Fibroblast of skin of scalp (primary cell): ENCODE results near the gene NUMA1.

Source experiments
- DNase-seq: peaks from one replicate; pipeline ENCODE4 v3.0.0-alpha.2; 2013

NUMA1 gene

DNA sequence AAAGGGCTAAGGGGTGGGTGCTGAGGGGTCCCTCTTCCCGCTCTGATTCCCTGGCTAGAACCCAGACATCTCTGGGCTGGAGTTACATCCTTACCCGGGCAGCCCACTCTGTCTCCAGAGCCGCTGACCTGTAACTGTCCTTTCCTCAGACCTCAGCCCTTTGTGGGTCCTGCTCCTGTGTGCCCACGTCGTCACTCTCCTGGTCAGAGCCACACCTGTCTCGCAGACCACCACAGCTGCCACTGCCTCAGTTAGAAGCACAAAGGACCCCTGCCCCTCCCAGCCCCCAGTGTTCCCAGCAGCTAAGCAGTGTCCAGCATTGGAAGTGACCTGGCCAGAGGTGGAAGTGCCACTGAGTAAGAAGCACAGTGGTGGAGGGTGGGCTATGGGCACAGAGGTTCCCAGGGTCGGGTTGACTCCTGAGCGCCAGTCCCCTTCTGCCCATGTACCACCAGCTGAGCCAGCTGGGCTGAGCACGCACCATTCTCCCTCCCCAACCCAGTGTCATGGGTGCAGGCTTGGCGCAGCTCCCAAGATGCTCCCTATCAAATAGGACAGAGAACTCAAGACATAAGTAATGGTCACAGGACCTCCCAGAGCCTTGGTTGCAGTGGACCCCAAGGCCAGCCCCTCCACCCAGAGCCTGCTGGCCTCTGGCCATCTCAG is 80.0 kb downstream of the NUMA1 start:
- DNase-seq: no peak

DNA sequence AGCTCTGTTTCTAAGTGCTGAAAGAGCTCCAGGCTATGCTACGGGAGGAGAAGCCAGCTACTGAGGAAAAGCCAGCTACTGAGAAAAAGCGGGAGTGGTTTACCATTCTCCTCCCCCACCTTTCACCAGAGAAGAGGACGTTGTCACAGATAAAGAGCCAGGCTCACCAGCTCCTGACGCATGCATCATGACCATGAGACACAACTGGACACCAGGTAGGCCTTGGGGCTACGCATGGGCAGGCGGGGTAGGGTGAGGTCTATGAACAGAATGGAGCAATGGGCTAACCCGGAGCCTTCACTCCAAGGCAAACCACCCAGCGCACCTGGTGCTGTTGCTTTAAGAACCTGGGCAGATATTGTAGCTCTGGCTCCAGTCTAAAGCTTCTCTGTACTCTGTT is 80.5 kb downstream of the NUMA1 start:
- no peak for DNase-seq

DNA sequence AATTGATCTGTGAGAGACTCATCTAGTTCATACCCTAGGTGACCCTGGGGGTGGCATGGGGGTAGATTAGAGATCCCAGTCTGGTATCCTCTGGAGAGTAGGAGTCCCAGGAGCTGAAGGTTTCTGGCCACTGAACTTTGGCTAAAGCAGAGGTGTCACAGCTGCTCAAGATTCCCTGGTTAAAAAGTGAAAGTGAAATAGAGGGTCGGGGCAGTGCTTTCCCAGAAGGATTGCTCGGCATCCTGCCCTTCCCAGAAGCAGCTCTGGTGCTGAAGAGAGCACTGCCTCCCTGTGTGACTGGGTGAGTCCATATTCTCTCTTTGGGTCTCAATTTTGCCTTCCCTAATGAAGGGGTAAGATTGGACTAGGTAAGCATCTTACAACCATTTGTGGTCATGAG is 81.0 kb downstream of the NUMA1 start:
- peak; percentile 38 for DNase-seq

DNA sequence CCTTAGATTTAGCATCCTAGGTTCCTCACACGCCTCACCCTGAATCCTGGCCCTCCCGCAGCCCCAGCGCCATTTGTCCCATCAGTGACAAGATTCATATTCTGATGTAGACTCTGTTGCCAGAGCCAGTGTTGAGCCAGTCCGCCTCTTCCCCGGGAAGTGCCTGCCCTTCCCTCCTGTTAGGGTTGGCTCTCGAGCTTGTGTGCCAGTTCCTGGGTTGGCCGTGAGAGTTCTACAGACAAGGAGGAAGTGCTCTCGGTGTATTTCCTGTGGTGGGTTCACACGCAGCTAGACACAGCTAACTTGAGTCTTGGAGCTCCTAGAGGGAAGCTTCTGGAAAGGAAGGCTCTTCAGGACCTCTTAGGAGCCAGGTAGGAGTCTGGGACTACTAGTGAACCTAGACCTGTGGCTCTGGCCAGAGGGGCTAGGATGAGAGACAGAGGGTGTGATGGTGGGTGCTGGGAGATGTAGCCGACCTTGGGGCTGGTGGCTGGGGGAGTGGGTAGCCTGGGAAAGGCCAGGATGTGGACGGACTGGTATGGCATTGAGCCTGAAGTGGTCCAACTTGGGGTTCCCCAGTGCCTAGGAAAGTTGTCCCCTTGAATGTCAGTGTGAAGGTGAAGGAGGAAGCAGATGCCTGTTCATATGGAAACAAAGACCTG is 81.6 kb downstream of the NUMA1 start, which contains the start of gene IL18BP:
Gene IL18BP, plus strand, starts transcription at position 261 of the 662 bp plus-strand sequence. CDS start 1,076 bp downstream, outside the sequence.
- no peak for DNase-seq

DNA sequence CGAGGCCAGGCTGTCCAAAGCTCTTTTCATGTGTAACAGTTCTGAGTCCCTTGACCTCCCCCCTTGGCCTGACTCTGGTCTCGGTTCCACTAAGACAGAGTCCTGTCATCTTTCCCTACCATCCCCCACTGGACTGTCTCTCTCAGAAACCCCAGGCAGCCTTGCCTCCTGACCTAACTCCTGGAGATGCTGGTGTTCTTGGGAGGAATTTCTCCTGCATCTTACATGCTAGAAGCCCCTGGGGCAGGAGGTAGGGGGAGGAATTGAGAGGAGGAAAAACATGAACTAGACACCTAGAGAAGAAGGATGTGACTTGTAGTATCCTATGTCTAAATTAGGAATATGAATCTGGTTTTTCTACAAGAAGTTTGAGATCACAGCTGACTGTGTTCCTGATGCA is 82.3 kb downstream of the NUMA1 start:
- DNase-seq: no peak

DNA sequence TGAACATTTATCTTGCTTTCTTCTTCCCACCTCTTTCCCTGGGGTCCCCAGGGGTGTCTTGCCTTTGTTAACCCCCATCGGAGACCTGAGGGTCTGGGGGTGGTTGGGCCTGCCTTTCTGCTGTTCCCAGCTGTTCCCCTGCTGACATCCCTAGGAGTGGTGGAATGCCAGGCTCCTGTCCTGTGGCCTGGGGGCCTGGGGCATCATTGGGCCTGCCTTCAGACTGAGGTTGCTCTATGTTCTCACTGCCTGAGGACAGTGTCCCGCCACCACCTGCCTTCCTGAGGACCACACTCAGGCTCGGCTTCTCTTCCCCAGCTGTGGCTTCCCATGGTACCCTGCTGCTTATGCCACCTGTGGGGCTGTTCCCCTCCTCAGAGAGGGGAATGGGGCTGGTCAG is 82.7 kb downstream of the NUMA1 start:
- DNase-seq: no peak

DNA sequence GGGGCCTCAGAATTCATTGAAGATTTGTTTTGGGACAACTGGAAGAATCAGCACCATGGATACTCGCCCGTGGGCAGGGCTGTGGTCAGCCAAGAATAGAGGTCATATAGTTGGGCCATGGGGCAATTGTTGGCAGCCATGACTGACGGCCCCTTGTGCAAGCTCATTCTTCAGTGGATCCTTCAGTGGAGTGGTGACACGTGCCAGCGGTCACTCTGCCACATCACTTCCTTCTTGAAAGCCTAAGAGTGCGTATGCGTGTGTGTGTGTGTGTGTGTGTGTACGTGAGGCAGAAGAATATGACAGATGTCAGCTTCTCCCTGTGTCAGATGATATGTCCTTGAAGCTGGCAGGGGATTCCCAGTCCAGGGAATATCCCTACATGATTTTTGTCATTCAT is 83.4 kb downstream of the NUMA1 start:
- no peak for DNase-seq

DNA sequence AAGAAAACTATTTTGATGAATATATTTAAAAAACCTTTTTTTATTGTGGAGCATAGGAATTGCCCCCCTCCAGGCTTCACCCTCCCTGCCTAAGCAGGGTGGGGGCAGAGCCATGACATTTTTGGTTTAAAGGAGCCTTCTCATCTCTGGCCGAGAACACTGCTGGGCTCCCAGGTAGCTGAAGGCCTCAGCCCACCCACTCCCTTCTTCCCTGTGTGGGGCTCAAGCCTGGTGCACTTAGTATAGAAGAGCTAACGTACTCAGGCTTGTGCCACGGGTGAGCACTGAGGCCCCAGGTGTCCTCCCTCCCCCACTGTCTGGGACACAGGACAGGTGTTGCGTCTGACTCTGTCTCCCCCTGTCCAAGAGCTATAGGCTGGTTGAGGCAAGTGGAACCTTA is 83.8 kb downstream of the NUMA1 start:
- no peak for DNase-seq

DNA sequence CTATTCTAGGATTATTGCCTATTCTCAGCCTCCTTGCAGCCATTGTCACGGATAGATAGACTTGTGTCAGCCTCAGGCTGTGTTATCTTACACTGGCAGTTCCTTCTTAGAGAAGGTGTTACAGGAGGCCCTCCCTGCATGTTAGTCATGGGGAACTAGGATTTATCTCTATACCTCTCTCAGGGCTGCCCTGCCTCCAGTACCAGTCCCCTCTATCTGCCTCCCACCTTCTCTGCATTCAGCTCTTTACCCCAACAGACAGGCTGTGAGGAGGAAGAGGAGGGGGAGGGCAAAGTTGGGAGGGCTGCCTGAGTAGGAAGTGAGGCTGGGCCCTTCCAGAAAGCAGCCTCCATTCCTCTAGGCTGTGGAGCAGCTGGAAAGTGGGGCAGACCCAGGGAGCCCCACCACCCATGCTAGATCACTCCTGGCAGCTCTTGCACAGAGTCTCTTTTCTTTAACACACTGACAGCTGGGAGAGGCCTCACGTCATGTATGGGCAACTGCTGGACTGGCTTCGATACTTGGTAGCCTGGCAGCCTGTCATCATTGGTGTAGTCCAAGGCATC is 84.5 kb downstream of the NUMA1 start:
- no peak for DNase-seq

DNA sequence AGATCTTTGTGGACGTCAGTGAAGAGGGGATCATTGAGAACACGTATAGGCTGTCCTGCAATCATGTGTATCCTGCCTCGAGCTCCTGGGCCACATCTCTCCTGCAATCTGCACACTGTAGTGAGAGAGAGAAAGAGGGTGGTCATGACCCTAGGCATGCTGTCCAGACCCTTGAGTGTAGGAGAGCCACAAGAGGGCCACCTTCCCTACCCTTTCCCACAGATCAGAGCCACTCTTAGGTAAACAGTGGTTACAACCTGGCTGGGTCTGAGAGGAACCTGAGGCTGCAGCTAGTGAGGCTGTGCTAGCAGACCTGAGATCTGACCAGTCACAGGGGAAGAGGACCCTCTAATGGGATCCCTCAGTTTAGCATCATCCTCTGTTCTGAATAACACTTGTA is 85.6 kb downstream of the NUMA1 start:
- no peak for DNase-seq

DNA sequence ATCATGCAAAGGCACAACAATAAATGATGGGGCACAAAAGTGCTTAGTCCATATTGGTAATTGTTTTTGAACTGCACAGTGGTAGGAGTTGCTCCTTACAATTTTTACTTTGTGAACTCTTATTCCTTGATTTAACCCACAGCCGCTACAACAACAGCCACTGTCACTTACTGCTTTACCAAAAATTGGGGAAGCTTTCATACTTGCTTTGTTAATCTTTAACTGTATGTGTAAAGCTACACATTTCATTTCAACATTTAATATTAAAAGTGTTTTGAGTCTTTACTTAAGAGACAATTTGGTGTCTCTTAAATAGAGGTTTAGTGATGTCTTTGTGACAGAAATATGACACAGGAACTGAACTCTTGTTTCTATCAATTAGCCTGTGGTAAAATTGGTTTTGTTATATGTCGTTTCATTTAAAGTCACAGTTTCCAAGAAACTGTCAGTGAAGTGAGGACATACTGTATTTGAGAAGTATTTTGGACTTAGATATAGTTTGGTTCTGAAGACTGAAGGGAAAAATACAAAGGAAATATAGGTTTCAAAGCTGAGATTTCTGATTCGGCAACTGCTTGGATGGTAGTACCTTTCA is 88.1 kb downstream of the NUMA1 start:
- DNase-seq: no peak

DNA sequence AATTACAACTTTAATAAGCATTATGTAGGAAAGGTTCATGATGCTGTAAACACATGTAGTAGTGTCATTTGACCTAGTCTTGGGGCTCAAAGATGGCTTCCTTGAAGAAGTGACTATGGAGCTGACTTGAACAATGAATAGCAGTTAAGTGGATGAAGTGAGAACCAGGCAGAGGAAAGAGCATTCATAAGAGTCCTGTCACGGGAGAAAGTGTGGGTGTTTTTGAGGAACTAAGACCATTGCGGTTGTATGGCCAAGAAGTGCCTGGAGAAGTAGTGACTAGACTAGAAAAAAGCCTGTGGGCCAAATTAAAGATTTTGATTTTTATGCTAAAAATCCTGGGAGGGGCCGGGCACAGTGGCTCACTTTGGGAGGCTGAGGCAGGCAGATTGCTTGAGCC is 88.8 kb downstream of the NUMA1 start:
- no peak for DNase-seq

DNA sequence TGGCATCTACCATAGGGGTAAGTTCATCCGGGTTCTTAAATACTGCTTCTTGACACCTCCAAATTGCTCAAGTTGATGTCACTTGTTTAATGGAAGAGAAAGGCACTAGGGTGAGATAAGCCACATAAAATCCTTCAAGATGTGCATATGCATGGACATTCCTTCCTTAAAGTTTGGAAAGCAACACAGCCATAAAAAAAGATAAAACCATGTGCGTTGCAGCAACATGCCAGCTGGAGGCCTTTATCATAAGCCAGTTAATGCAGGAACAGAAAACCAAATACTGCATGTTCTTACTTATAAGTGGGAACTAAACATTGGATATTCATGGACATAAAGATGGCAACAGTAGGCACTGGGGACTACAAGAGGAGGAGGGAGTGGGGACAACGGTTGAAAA is 89.6 kb downstream of the NUMA1 start:
- DNase-seq: no peak

DNA sequence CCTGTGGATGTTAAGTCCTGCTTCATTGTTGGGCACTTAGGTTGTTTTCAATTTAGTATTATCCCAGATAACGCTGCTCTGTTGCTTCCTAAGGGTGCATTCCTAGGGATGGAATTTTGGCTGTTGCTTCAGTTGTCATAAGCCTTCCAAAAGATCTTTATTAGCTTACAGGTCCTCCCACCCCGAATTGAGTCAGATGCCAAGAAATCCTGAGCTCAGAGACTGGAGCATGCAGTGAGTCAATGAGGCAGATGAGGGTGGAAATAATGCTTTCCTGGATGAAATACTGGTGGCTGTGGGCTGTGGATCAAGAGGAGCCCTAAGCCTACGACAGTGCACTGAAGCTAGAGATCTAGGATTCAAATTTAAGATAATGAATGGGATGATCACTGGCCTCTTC is 92.3 kb downstream of the NUMA1 start:
- DNase-seq: peak; percentile 84

DNA sequence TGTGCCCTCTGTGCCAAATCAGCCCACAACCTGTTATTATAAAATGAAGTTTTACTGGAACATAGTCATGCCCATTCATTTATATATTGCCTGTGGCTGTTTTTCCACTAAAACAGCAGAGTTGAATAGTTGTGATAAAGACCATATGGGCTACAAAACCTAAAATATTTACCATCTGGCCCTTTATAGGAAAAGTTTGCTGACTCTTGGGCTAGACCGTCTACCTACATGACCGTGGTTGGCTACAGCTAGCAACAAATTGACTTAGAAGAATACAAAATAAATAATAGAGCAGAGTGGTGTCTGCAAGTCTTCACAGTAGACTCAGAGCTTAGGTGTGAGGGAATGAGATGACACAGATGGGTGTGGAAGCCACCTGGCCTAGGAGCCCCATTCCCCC is 92.8 kb downstream of the NUMA1 start:
- no peak for DNase-seq

DNA sequence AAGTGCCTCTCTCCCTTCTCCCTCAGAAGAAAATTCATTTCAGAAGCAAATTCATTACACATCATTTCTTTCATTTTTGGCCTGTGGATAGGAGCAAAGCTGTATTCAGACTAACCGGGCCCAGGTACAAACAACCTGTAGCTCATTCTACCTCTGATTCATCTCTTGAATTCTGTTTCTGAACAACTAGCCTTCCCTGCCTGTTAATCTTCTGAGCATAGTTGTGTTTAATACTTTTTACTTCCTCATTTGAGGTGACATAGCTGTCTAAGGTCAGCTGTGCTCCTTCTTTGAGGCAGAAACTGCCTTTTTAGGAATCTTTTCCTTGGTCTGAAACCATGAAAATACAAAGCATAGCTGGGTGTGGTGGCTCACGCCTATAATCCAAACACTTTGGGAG is 94.2 kb downstream of the NUMA1 start:
- DNase-seq: no peak

DNA sequence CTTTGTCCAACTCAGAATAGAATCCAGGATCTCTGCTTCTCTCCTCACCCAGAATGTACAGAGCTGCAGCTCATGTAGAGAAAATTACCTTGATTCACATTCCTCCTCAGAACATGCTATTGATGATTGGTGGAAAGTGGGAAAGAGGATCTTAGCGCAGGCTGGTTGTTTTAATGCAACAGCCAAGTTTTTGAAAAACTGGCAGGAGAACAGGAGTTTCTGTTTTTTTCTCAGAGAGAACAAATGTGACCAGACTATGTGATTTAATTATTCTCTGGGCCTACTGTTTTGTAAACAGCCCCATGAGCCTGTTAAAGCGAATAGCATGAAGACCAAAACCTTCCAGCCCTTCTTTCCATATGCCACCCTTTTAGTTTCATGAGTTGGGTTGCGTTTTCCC is 100.7 kb downstream of the NUMA1 start:
- no peak for DNase-seq

DNA sequence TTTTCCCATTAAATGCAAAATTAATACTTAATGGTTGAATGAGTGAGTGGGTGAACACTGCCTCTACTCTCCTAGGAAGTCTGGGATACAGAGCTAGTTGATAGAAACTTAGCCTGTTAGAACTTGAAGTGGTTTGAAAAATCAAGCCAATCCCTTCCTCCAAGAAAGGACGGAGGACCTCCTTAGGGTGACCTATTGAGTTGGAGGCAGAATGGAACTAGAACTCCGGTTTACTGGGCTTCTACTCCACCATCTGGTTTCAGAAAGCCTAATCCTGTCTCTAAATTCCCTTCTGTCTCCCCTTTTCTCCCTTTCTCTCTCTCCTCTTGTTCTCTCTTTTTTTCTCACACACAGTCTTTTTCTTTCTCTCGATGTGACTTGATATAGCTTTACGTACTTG is 101.2 kb downstream of the NUMA1 start:
- no peak for DNase-seq

DNA sequence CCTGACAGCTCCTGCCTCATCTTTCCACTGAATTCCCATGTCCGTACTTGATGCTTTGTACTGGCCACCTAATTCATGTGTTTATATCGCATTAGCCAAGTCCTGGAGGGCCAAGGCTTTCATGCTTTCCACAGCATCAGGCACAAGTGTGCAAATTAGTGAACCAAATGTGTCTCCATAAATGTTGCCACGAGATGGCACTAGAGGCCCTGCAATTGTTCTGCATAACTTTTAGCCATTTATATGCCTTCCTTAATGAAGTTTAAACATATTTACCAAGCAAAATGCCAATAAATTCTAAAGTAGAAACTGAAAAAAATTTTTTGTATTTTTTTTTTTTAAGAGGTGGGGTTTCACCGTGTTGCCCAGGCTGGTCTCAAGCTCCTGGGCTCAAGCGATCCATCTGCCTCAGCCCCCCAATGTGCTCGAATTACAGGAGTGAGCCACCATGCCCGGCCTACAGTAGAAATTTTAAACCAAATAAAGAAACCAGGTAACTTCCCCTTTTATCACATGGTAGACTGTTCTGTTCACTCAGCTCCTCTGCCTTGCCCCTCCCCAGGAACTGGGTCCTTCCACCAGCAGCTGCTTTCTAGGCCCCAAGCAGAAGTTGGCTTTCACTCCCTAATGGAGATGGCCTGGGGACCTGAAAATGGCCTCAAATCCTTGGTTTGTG is 102.5 kb downstream of the NUMA1 start:
- DNase-seq: peak; percentile 55

DNA sequence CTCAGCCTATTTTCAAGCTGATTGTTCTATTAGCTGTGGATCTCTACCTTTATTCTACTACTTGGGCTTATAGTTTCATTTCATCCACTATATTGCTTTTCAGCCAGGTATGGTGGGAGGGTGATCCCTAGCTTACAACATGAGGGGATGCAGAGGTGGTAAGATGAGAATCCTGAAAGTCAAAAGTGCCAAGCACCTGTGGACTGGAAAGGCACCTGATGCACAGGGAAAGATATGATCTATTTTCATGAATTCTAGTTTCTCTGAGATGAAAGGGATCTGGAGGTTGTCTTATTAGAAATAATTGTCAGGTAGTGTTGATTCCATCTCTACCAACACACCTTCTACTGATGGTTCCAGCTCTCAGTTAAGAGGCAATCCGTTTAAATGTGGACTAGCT is 103.3 kb downstream of the NUMA1 start:
- DNase-seq: no peak

DNA sequence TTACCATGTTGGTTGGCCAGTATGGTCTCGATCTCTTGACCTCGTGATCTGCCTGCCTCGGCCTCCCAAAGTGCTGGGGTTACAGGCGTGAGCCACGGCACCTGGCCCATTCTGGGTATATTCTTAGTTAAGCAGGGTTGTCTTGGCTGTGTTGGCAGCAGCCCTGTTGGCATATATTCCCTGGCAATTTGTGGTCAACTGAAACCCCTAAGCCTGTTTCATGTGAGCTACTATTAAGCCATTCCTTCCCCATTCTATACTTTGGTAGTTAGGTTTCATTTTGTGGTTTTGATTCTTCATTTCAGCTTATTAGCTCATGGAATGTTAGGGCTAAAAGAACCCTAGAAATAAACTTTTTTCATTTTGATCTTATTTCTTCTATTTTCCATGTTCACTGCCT is 103.8 kb downstream of the NUMA1 start:
- no peak for DNase-seq

DNA sequence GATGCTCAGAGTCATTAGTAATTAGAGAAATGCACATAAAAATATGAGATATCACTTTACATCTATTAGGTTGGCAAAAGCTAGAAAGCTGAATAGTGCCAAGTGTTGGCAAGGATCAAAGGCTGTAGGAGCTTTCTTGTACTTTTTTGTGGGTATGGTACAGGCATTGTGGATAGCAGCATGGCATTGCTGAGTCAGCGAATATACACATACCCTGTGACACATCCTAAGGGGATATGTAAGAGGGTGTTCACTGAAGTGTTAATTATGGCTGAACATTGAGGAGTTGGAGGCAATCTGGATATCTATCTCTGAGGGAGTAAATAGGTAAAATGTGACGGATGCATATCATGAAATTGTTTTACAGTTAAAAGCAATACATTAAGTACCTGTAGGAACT is 108.7 kb downstream of the NUMA1 start:
- DNase-seq: no peak

DNA sequence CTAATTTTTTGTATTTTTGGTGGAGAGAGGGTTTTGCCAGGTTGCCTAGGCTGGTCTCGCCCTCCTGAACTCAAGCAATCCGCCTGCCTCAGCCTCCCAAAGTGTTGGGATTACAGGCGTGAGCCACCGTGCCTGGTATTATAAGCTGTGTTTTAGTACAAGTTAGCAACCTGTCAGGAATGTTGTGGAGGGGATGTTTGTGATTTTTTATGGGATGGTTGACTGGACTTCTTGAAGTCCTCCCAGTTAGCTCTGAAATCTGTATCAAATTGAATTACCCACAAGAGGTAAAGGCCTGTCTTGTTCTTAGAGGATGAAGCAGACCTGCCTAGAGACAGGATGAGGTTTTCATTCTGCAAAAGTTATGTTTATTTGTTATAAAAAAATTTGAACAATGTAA is 115.7 kb downstream of the NUMA1 start:
- no peak for DNase-seq
